ENCODE data around the gene OS9.
A peak's percentile ranks its signal among the peaks of the same experiment; 100 is the strongest.

The OS9 gene

GRCh38 chr12:57735952-57736740, 42.2 kb downstream of the OS9 start:
- DNase-seq (ENCODE audit: low spot score) = peak; percentile 57

GRCh38 chr12:57736741-57737466, 43.0 kb downstream of the OS9 start:
- DNase-seq (ENCODE audit: low spot score) = no peak

- DNase-seq (ENCODE audit: low spot score) = no peak
Measured at GRCh38 chr12:57737467-57738460, 43.8 kb downstream of the OS9 start.

- no peak for DNase-seq (ENCODE audit: low spot score)
Measured at GRCh38 chr12:57738661-57739237, 44.8 kb downstream of the OS9 start, which contains the start of gene AGAP2. Gene AGAP2 (minus strand): TSS chr12:57738742. CDS start chr12:57738246, 496 bp downstream.

GRCh38 chr12:57739387-57739786, 45.5 kb downstream of the OS9 start:
- DNase-seq (ENCODE audit: low spot score) = no peak

GRCh38 chr12:57739914-57740538, 46.1 kb downstream of the OS9 start:
- no peak for DNase-seq (ENCODE audit: low spot score)

DNA sequence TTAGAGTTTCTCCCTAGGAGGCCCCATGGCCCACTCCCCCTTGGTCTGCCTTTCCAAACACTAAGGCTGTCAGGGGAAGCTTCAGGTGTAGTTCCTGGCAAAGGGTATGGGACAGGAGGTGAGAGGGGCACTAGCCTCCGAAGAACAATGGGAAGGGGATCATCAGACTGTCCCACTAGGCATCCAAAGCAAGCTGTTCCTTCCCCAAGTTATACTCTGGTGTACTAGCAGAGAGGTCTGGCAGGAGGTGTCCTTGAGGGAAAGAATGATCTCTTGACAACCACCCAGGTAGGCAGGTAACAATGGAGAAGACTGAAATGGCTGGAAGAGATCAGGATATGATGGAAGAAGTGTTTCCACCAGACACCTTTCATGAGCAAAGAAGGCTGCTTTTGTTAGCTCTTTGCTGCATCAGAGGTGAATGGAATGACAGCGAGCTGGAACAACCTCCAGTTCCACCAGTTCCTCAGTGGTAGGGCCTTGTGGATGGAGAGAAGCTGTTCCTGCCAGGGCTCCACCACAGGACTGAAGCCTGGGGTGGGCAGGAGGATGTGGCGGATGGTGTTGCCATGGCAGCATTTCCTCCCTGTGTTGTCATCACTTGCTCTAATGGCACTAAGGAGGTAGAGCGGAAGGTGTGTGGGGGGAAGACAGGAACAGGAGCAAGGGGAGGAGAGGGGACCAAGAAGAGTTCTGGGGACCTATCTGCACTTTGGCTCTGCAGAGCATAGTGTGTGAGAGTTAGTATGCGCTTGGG, 46.9 kb downstream of the OS9 start:
- no peak for DNase-seq (ENCODE audit: low spot score)

- DNase-seq (ENCODE audit: low spot score) = no peak
Measured at GRCh38 chr12:57741413-57741789, 47.5 kb downstream of the OS9 start.

DNA sequence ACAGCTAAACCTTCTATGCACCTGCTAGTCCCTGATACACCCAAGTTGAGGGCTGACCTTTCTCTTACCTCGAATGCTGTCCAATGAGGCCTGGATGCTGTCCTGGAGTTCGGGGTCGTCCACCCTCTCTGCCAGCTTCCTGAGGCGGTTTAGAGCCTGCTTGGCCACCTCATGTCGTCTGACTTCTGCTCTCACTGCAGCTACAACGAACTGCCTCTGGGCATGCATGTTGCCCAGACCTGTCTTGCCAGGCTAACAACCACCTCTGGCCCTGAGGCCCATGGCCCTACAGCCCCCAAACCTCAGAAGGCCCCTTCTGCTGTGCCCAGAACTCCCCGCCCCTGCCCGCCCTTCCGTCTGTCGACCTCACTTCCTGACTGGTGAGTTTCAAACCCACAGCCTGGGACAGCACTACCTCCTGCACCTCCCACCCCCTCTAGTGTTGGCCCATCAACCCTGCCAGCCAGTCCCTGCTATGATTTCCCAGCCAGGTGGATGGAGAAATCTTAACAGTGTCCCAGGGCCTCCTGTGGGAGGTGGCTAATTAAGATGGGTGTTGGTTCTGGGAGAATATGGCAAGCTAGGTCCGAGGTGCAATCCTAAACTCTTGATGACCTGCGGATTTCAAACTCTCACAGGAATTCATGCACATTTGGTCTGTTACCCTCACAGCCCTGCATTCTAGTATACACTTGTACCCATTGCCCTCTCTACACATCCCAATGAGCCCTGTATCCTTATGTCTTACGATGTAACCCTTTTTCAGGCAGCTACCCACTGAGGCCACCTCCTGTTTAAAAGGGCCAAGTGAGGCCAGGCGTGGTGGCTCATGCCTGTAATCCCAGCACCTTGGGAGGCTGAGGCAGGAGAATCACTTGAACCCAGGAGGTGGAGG, 48.2 kb downstream of the OS9 start:
- DNase-seq (ENCODE audit: low spot score) = no peak

GRCh38 chr12:57743769-57744168, 49.8 kb downstream of the OS9 start:
- no peak for DNase-seq (ENCODE audit: low spot score)

- peak; percentile 87 for DNase-seq (ENCODE audit: low spot score)
Measured at GRCh38 chr12:57744194-57744776, 50.4 kb downstream of the OS9 start.

DNA sequence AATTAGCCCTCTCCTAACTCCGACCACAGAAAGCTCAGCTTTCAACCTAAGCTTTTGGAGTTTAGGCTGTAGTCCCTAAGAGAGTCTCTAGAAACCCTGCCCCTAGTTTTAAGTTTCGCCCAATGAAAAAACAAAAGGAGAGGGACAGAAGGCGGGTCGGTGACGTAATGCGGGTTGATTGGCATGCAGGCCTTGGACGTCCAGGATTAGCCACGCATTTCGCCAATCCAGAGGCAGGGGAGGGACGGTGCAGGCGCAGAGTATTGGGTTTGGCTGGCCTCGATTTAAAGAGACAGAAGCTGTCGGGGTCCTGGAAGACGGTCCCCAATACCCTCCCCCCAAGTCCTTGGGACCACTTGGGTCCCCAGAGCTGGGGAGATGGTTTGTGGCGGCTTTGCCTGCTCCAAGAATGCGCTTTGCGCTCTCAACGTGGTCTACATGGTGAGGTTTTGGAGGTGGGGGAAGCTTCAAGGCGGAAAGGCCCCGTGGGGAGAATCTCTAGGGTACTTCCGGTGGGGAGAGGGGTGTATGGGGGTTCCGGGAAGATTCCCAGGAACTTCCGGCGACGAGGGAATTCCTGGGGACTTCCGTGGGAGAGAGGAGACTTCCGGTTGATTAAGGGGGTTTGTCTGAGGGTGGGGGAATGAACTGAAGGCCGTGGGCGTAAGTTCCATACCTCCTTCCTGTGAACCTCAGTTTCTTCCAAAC, 51.0 kb downstream of the OS9 start, which contains the start of gene TSPAN31:
TSPAN31 (plus strand) TSS at position 263 of the 708 bp plus-strand sequence; CDS start at position 379, 116 bp downstream.
- peak; percentile 100 for DNase-seq (ENCODE audit: low spot score)

DNA sequence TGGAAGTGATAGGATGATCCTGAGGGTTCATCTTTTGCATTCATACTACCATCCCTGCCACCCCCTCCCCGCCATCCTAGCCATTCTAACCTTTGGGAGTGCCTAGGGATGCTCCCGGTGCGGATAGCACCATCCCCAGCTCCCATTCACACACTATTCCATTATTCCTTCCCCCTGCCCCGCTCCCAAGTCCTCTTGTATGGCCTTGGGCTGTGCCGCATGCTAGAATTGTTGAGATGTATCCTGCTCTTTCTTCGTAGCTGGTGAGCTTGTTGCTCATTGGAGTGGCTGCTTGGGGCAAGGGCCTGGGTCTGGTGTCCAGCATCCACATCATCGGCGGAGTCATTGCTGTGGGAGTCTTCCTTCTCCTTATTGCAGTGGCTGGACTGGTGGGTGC, 51.6 kb downstream of the OS9 start:
- DNase-seq (ENCODE audit: low spot score) = no peak

DNA sequence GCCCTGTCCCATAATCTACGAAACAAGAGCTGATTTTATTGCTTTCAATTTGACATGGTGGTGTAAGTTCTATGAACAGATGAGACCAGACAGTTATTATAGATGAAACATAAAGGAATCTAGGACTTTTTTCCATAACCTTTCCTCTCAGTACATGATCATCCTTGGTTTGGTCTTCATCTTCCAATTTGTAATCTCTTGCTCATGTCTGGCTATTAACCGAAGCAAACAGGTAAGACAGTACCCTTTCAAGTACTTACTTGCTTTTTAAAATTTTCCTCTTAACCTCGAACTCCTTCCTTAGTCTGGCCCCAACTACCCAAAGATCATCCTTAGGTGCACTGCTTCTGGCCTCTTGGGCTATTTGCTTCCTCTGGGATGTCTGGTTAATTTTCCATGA, 52.1 kb downstream of the OS9 start:
- no peak for DNase-seq (ENCODE audit: low spot score)

DNA sequence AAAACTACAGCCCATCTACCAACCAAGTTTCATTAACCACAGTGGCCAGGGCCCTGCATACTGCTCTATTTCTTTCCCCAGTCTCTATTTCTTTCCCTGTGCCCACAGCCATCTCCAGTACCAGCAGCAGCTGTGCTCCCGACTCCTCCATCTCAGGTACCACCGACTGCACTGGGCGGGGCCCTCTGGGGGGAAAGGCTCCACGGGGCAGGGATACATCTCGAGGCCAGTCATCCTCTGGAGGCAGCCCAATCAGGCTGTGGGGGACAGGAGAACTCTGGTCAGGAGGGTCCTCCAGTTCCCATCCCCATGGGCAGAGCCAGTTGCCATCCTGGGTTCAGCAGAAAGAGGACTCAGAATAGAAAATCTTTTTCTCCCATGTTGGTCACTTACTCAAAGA, 55.1 kb downstream of the OS9 start:
- DNase-seq (ENCODE audit: low spot score) = no peak

- no peak for DNase-seq (ENCODE audit: low spot score)
Measured at GRCh38 chr12:57750561-57751431, 56.9 kb downstream of the OS9 start.

- no peak for DNase-seq (ENCODE audit: low spot score)
Measured at GRCh38 chr12:57751432-57751787, 57.5 kb downstream of the OS9 start.
